ENCODE data around the gene MAP3K10.

Gene MAP3K10

DNA sequence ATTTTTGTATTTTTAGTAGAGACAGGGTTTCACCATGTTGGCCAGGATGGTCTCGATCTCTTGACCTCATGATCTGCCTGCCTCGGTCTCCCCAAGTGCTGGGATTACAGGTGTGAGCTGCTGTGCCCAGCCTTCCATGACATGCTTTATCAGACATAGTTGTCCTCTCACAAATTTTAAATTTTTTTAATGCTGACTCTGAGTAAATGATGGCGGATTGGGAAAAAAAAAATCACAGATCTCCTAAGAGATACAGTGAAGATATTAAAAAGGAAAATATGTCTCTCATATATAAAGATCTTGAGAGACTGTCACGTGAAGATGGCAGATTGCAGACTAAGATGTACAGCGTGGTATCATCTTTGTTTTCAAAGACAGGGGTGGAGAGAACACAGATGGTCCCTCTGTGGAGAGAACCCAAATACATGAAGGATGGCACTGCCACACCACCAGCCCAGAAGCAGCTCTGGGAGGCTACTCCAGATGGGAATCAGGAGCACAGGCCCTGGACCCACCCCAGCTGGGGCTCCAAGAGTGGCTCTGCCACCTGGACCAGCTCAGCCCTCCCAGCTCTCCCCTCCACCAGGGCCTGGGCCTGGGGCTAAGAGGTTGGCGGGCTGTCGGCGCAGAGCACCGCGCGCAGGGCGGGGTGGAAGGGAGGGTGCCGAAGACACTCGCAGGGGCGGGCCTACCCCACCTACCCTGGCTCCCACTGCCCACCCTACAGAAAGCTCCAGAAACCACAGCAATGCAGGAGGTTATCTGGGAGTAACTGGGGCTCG is 55.3 kb downstream of the MAP3K10 start:
- Histone ChIP-seq H3K4me1 (ENCODE audit: control insufficient read depth, insufficient read depth, low read length) (peaks cover 5% of the 10 kb centered on the region; the same call in 1 of the 2 replicates), H3K27ac (ENCODE audit: extremely low read depth, low read depth, low read length) (no peak overlapping the region), H3K9me3 (ENCODE audit: control insufficient read depth, insufficient read depth, low read depth, low read length) (no peaks in the 10 kb centered on the region), H3K4me3 (ENCODE audit: low read depth, low read length) (no peak overlapping the region), H3K36me3 (ENCODE audit: control insufficient read depth in 2 of 2, insufficient read depth in 1 of 2, low read length in 2 of 2) (peaks cover 63 to 67% of the 10 kb centered on the region in 2 experiments)
- no peak for TF ChIP-seq MYNN (tag by site-specific recombination; IDR thresholded peaks at IDR 0.05; ENCODE audit: borderline replicate concordance)
- ChIA-PET POLR2A (interaction anchor here (0.7 kb wide), 1 partner anchor 427 kb away, joined by 4 read pairs; no protein-coding TSS in a partner anchor), CTCF (interaction anchor here (0.6 to 1.0 kb wide), 2 partner anchors 32 to 356 kb away, joined by 4 read pairs; no protein-coding TSS in a partner anchor)

GRCh38 chr19:40247178-40247577 is 56.0 kb downstream of the MAP3K10 start:
- POLR2A ChIA-PET = no interaction called here

More at GRCh38 chr19:40247178-40247577, 56.0 kb downstream of the MAP3K10 start:
- TF ChIP-seq YY1 (tag by site-specific recombination; IDR thresholded peaks at IDR 0.05) = no peak
- no peak for TF ChIP-seq ZFP3 (tag by site-specific recombination; IDR thresholded peaks at IDR 0.05; ENCODE audit: low read depth)
- TF ChIP-seq, protein P1, sequence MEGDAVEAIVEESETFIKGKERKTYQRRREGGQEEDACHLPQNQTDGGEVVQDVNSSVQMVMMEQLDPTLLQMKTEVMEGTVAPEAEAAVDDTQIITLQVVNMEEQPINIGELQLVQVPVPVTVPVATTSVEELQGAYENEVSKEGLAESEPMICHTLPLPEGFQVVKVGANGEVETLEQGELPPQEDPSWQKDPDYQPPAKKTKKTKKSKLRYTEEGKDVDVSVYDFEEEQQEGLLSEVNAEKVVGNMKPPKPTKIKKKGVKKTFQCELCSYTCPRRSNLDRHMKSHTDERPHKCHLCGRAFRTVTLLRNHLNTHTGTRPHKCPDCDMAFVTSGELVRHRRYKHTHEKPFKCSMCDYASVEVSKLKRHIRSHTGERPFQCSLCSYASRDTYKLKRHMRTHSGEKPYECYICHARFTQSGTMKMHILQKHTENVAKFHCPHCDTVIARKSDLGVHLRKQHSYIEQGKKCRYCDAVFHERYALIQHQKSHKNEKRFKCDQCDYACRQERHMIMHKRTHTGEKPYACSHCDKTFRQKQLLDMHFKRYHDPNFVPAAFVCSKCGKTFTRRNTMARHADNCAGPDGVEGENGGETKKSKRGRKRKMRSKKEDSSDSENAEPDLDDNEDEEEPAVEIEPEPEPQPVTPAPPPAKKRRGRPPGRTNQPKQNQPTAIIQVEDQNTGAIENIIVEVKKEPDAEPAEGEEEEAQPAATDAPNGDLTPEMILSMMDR (tag by site-specific recombination; IDR thresholded peaks at IDR 0.05) = no peak
- no peak for TF ChIP-seq ZNF561 (tag by site-specific recombination; IDR thresholded peaks at IDR 0.05; ENCODE audit: borderline replicate concordance)
- no peak for TF ChIP-seq PRDM1 (tag by site-specific recombination; IDR thresholded peaks at IDR 0.05)
- no peak for TF ChIP-seq ZNF211 (tag by site-specific recombination; IDR thresholded peaks at IDR 0.05; ENCODE audit: low read depth)
- no peak for TF ChIP-seq SCRT2 (tag by site-specific recombination; IDR thresholded peaks at IDR 0.05)
- TF ChIP-seq, protein P2, sequence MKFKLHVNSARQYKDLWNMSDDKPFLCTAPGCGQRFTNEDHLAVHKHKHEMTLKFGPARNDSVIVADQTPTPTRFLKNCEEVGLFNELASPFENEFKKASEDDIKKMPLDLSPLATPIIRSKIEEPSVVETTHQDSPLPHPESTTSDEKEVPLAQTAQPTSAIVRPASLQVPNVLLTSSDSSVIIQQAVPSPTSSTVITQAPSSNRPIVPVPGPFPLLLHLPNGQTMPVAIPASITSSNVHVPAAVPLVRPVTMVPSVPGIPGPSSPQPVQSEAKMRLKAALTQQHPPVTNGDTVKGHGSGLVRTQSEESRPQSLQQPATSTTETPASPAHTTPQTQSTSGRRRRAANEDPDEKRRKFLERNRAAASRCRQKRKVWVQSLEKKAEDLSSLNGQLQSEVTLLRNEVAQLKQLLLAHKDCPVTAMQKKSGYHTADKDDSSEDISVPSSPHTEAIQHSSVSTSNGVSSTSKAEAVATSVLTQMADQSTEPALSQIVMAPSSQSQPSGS (tag by site-specific recombination; IDR thresholded peaks at IDR 0.05; ENCODE audit: low read depth) = no peak
- TF ChIP-seq ZNF555 (tag by site-specific recombination; conservative IDR thresholded peaks at IDR 0.05) = no peak
- TF ChIP-seq ZNF664 (tag by site-specific recombination; IDR thresholded peaks at IDR 0.05) = no peak
- TF ChIP-seq, protein P3, sequence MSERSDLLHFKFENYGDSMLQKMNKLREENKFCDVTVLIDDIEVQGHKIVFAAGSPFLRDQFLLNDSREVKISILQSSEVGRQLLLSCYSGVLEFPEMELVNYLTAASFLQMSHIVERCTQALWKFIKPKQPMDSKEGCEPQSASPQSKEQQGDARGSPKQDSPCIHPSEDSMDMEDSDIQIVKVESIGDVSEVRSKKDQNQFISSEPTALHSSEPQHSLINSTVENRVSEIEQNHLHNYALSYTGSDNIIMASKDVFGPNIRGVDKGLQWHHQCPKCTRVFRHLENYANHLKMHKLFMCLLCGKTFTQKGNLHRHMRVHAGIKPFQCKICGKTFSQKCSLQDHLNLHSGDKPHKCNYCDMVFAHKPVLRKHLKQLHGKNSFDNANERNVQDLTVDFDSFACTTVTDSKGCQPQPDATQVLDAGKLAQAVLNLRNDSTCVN (tag by site-specific recombination; optimal IDR thresholded peaks at IDR 0.05) = no peak
- TF ChIP-seq, protein P4, sequence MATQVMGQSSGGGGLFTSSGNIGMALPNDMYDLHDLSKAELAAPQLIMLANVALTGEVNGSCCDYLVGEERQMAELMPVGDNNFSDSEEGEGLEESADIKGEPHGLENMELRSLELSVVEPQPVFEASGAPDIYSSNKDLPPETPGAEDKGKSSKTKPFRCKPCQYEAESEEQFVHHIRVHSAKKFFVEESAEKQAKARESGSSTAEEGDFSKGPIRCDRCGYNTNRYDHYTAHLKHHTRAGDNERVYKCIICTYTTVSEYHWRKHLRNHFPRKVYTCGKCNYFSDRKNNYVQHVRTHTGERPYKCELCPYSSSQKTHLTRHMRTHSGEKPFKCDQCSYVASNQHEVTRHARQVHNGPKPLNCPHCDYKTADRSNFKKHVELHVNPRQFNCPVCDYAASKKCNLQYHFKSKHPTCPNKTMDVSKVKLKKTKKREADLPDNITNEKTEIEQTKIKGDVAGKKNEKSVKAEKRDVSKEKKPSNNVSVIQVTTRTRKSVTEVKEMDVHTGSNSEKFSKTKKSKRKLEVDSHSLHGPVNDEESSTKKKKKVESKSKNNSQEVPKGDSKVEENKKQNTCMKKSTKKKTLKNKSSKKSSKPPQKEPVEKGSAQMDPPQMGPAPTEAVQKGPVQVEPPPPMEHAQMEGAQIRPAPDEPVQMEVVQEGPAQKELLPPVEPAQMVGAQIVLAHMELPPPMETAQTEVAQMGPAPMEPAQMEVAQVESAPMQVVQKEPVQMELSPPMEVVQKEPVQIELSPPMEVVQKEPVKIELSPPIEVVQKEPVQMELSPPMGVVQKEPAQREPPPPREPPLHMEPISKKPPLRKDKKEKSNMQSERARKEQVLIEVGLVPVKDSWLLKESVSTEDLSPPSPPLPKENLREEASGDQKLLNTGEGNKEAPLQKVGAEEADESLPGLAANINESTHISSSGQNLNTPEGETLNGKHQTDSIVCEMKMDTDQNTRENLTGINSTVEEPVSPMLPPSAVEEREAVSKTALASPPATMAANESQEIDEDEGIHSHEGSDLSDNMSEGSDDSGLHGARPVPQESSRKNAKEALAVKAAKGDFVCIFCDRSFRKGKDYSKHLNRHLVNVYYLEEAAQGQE (tag by site-specific recombination; IDR thresholded peaks at IDR 0.05) = no peak
- TF ChIP-seq ZNF518A (tag by site-specific recombination; conservative IDR thresholded peaks at IDR 0.05; ENCODE audit: low read depth) = no peak
- TF ChIP-seq ZNF610 (tag by site-specific recombination; IDR thresholded peaks at IDR 0.05; ENCODE audit: borderline replicate concordance) = no peak
- no peak for TF ChIP-seq ZNF558 (tag by site-specific recombination; IDR thresholded peaks at IDR 0.05)
- no peak for TF ChIP-seq ZNF473 (tag by site-specific recombination; IDR thresholded peaks at IDR 0.05)
- TF ChIP-seq ZNF585B (tag by site-specific recombination; IDR thresholded peaks at IDR 0.05) = no peak
- H3K27ac ChIP-seq (ENCODE audit: extremely low read depth, low read depth, low read length) = 0 out of 2 replicates have a peak overlapping the region, but pooled peaks have one; percentile 19
- no peaks in the 10 kb centered on the region for H3K9me3 ChIP-seq (ENCODE audit: control insufficient read depth, insufficient read depth, low read depth, low read length)
- no peak overlapping the region for H3K4me3 ChIP-seq (ENCODE audit: low read depth, low read length)
- CTCF ChIA-PET = interaction anchor here (1.0 to 1.4 kb wide), 2 partner anchors 28 to 31 kb away, joined by 4 to 5 read pairs; no protein-coding TSS in a partner anchor
- peaks cover 63 to 67% of the 10 kb centered on the region in 2 experiments for H3K36me3 ChIP-seq (ENCODE audit: control insufficient read depth in 2 of 2, insufficient read depth in 1 of 2, low read length in 2 of 2)
- peaks cover 5% of the 10 kb centered on the region; the same call in 1 of the 2 replicates for H3K4me1 ChIP-seq (ENCODE audit: control insufficient read depth, insufficient read depth, low read length)
